Activated T-cell treated with anti-CD3 and anti-CD28 coated beads for 24 hours (primary cell): ENCODE data around the gene ELAVL2.

ENCODE experiments used
- DNase-seq: peaks from one replicate; pipeline ENCODE4 v3.0.0-alpha.2; 2020; ENCODE audit warnings: low read depth

Gene ELAVL2

DNA sequence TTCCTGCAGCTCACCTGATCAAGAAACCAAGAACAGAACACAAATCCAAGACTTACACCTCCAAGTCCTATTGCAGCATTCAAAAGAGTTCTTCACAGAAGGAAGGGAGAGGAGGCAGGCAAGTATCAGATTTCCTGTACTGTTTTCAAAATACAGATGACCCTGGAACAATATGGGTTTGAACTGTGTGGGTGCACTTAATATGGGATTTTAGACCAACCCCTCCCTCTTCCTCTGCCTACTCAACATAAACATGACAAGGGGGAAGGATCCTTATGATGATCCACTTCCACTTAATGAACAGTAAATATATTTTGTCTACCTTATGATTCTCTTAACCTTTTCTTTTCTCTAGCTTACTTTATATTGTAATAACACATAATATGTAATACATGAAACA lies 104.6 kb downstream of the ELAVL2 start:
- DNase-seq, result no peak

DNA sequence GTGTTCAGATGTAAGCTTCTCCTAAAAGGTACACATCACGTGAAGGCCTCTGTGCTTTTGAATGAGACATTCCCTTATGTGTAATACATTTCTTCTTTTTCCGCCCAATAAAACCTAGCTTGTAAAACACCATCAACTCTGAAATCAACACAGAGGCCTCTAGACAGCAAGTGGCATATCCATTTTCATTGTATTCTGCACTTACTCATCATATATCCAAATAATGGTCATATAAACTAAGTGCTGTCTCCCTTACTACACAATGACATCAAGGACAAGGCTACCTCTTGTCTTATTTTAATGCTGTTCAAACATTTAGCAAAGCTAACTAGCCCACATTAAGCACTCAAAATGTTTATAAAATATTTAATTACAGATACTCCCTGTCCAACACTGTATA lies 108.5 kb downstream of the ELAVL2 start:
- no peak for DNase-seq

DNA sequence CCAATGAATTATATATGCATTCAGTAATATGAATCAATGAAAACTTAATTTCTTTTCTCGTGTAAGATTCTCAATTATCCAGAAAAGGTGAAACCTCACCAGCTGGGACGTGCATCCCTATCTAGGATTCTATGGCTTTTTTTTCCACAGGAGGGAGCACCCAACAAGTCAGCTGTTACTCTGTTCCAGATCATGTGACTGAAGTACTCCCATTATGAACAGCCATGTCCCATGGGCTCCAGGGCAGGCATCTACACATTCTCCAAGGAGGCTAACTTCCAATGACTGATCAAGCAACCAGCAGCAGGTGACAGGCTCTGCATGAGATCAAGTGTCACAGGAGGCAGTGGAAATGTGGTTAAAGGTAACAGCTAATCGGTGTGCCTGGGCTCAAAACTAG lies 118.8 kb downstream of the ELAVL2 start:
- DNase-seq, result no peak

DNA sequence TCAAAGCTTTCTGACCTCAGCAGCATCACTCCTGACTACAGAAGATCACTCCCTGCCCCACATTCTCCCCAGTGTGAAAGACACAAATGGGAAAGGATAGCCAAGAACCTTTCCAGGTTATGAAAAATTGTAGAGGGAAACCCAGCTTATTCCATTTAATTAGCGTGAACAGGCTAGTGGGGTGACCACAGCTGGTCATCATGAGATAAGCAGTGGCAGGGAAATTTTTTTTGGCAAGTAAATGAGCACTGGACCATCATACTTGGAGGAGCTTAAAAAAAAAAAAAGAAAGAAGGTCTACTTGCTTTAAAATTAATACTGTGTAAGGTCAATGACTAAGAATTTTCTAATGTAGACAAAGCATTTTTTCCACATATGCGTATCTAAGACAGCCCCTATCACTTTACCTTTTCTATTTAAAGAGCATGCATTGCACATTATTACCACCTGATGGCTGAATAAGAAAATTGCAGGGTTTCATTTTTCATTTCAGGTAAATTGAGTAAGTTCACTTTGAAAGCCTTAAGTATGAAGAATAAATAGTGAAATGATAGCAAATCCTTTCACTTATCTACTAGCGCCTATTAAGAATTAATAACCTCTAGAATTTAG lies 123.6 kb downstream of the ELAVL2 start:
- no peak for DNase-seq

DNA sequence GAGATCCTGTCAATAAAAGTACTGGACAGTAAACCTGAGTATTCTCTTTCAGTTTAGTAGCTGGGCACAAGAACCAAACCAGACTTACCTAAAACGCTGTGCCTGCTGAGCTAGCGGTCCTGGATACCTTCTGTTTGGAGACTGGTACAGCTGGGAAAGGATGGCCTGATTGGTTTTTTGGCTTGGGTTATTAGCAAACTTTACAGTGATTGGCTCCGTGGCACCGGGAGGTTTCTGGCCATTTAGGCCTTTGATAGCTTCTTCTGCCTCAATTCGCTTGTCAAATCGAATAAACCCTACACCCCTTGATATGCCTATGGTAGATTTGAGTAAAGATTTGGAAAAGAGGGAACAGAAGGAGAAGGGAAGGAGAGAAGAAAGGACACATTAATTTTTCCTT lies 124.7 kb downstream of the ELAVL2 start:
- DNase-seq, result no peak

DNA sequence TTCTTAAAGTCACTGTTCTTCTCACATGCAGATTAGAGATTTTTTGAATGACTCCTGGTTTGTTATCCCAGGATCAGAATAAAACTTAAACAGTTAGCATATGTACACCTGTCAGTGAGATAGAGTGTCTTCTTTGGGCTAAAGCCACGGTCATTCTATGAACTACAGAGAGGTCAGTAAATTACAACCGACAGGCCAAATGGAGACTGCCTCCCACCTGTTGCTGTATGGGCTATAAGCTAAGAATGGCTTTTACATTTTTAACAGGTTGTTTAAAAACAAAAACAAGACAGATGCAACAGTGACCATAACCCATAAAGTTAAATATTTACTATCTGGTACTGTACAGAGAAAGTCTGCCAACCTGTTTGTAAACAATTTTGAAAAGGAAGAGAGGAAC lies 125.7 kb downstream of the ELAVL2 start:
- no peak for DNase-seq

GRCh38 chr9:23698161-23698560 lies 127.9 kb downstream of the ELAVL2 start:
- DNase-seq, result no peak

DNA sequence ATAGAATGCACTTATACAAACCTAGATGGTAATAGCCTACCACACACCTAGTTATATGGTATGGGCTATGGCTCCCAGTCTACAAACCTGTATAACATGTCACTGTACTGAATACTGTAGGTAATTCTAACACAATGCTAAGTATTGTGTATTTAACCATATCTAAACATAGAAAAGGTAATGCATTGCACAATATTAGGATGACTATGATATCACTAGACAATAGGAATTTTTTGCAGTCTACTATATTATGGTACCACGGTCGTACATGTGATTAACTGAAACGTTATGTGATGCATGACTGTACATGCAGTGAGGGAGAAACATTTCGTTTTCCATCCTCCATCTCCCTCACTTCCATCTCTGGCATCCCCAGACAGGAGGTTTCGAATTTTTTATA lies 130.5 kb downstream of the ELAVL2 start:
- no peak for DNase-seq

DNA sequence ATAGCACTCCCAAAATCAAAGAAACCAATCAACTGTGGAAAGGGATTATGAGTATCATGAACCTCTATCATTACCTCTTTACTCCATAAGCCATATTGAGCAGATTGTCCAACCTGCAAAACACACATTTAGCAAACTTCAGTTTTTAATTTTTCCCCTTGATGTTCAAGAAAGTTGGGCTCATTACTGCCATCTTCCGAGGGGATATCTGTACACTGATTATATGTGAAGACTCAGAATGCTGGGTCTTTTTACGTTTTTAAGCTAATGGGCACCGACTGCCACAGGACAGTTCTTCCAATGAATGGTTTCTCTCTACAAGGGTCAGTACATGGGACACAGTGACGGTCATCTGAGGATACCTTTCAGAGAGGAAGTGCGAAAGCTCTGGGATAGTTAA lies 132.7 kb downstream of the ELAVL2 start:
- no peak for DNase-seq

DNA sequence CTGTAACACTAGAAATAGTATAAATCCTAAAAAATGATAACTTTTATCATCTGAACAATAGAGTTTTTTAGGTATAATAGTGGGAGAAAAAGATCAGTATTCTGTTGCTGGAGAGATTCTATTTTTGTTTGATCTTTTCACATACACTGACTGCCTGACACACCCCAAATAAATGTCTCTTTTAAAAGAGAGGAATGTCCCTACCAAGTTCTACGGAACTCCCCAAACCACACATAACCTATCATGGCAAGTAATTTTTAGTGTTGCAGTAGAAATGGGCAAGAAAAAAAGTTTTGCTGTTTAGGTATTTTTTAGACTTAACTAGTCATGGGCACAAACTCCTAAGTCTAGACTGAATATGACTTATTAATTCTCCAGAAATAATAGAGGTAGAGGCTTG lies 139.1 kb downstream of the ELAVL2 start:
- DNase-seq, result no peak

DNA sequence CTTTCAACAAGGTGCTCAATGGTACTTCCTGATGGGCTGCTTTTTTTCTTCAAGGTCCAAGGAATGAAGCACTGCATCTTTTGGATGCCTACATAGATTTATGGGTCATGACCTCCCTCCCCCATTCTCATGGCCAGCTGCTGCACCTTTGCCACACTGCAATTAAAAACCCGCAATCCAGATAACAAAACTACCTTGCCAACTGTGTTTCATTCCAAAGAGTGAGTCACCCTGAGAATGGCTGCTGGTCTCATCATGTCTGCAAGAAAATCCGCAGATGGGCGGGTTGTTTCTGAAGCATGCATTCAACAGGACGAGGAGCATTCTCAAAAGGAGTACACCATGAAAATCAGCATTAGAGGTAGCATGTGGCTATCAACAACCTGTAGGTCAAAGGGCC lies 139.8 kb downstream of the ELAVL2 start:
- DNase-seq, result no peak

DNA sequence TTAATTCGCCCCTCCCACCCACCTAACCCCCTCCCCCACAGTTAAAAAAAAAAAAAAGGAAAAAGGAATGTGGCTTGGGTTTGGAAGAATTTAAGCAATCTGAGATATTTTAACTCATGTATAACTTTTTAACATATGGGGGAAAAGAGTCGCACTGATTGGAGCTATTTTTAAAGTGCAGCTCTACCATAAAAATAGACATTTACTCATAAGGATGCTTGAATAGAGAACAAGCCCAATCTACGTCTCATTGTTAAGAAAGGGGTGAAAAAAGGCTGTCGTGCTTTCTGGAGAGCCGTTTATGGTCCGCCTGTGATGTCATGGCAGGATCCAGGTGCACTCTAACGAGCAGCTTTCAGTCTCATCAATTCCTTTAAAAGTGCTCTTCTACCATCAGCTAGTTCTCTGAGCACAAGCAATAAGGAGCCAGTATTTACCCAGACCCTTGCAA lies 142.4 kb downstream of the ELAVL2 start:
- no peak for DNase-seq

GRCh38 chr9:23682891-23683431 lies 143.1 kb downstream of the ELAVL2 start:
- no peak for DNase-seq

- no peak for DNase-seq
Observed at GRCh38 chr9:23682352-23682751, 143.7 kb downstream of the ELAVL2 start.

DNA sequence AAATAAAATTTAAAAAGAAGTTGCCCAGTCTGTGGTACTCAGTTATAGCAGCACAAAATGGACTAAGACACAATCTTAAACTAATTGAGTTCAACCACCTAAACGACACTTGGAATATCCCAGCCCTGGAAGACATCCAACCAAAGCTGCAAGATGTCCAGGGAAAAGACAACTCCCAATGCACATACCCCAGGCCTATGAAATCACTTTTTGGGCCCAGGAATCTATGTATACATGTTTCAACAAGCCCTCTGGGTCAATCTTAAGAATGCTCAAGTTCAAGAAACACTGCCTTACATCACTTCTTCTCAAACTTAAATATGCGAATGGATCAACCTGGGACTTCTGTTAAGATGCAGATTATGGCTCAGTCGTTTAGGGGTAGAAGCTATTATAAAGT lies 148.6 kb downstream of the ELAVL2 start:
- DNase-seq, result no peak

- no peak for DNase-seq
Observed at GRCh38 chr9:23674016-23674585, 151.9 kb downstream of the ELAVL2 start.

GRCh38 chr9:23672151-23672550 lies 153.9 kb downstream of the ELAVL2 start:
- no peak for DNase-seq

DNA sequence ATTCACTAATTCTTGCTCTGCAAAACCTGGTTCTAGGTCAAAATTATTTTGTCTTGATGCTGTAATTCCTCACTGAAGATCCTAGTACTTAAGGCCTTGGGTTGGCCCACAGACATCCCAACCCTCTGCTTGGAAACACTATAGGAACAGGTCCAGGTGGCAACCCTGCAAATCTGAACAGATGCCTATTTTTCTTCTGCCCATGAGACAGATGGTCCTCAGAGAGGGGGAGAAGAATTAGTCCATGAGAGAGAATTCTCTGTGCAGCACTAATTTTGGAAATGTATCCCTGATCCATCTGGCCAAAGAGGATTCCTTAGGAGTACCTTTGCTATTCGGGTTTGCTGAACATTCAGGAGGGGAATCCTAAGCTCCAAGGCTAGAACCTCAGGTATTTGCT lies 156.3 kb downstream of the ELAVL2 start:
- no peak for DNase-seq

DNA sequence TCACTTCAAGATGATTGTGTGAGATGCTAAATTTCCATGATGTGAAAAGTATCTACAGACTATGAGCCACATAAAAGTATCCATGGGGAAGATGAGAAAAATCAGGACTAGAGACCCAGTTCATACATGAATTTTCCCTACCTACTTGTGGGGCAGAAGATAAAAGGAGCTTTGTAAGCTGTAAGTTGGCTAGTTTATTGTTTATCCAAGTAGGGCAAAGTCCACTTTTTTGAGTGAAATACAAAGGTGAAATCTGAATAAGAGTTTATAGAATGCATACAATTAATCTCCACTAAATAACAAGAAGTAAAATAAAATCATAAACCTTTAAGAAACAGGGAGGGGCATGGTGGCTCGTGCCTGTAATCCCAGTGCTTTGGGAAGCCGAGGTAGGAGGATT lies 160.4 kb downstream of the ELAVL2 start:
- DNase-seq, result no peak

DNA sequence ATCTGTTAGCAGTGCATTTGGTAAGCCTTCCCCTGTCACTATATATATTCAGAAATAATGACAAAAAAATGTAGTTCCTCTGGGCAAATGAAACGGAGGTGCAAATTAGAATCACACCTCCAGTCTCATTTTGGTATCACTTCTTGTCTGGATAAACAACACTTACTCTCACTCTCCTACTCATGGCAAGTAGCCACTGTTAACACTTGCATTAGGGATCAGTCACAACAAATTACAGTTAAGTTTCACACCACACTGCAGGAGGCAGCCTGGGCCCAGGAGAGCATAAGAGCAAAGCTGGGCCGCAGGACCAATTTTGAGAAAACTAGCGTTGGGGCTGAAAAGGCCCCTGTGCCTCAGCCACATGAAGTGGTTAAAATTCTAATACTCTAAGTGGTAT lies 161.0 kb downstream of the ELAVL2 start:
- no peak for DNase-seq

- no peak for DNase-seq
Observed at GRCh38 chr9:23663946-23664345, 162.1 kb downstream of the ELAVL2 start.

GRCh38 chr9:23663536-23663935 lies 162.5 kb downstream of the ELAVL2 start:
- DNase-seq, result no peak

GRCh38 chr9:23663125-23663524 lies 162.9 kb downstream of the ELAVL2 start:
- DNase-seq, result no peak

DNA sequence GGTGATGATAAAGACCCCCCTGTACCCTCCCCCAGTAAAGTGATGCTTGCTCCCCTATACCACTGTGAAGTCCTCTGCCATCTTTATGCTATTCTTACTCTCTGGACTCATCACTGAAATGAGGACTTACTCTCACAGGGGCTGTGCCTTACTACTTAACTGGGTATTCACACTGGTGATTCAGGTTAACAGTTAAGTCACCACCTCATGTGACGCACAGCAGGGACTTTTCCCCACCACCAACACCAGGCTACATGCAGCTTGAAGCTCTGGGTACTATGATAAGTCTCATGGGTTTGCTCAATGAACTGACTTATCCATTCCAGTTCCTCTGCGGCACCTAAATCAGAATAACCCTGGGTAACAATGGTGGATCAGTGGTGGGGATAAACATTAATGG lies 163.7 kb downstream of the ELAVL2 start:
- no peak for DNase-seq
